ENCODE results near the gene DNAH17. TPM values are rescaled to one million over a fixed set of nuclear protein-coding genes. Genes with fewer than 3 reads are reported as not detected.

The DNAH17 gene
- polyA plus RNA-seq, 1 of the 3 experiments (the other 2 are of a cell fraction), result not detected

- CTCF ChIA-PET, result interaction anchor here (0.8 to 12.1 kb wide), 5 partner anchors 15 to 327 kb away, joined by 3 to 351 read pairs (median 3); no protein-coding TSS in a partner anchor
Observed at GRCh38 chr17:78492116-78492799, 84.9 kb downstream of the DNAH17 start.

More at GRCh38 chr17:78492116-78492799, 84.9 kb downstream of the DNAH17 start:
- no peak for DNase-seq
- Histone ChIP-seq H3K79me2 (ENCODE audit: insufficient read depth) (no peaks in the 10 kb centered on the region), H4K20me1 (ENCODE audit: insufficient read depth) (no peaks in the 10 kb centered on the region), H3K36me3 (replicated peaks in 1 of 2; ENCODE audit: control insufficient read depth in 1 of 2, insufficient read depth in 2 of 2, low read length in 1 of 2) (no peaks in the 10 kb centered on the region), H3K4me2 (no peak overlapping the region), H3K4me3 (ENCODE audit: low read depth in 2 of 2, low read length in 1 of 2) (no peak overlapping the region), H3K27ac (ENCODE audit: low read depth in 2 of 2, low read length in 1 of 2) (no peak overlapping the region), H3K9me2 (no peaks in the 10 kb centered on the region), H3K9me3 (no peaks in the 10 kb centered on the region), H3K27me3 (ENCODE audit: insufficient read depth) (no peaks in the 10 kb centered on the region), H3K4me1 (ENCODE audit: control insufficient read depth in 1 of 2, insufficient read depth in 2 of 2, low read depth in 1 of 2, low read length in 1 of 2) (peaks cover 0 to 4% of the 10 kb centered on the region in 2 experiments; a peak in 1 of 4 replicates), H3F3A (replicated peaks; ENCODE audit: insufficient read depth) (no peaks in the 10 kb centered on the region), H3K9ac (no peak overlapping the region), H2AFZ (ENCODE audit: low read depth) (no peak overlapping the region)
- WGBS (ENCODE audit: low lambda C conversion rate), result 78% methylated on average over 23 of the region's 26 CpGs
- POLR2A ChIA-PET, result no interaction called here
- no peak for TF ChIP-seq MEF2A (IDR thresholded peaks at IDR 0.05; ENCODE audit: borderline replicate concordance, low read depth)
- TF ChIP-seq EP300 (IDR thresholded peaks at IDR 0.05; ENCODE audit: borderline replicate concordance in 1 of 2, low read depth in 1 of 2, low read length in 1 of 2), result no peak
- no peak for TF ChIP-seq EZH2phosphoT487 (IDR thresholded peaks at IDR 0.05; ENCODE audit: borderline replicate concordance, low read depth)
- TF ChIP-seq IRF3 (IDR thresholded peaks at IDR 0.05; ENCODE audit: low read depth, low read length), result no peak
- no peak for TF ChIP-seq SMC3 (IDR thresholded peaks at IDR 0.05; ENCODE audit: low read depth, low read length)
- no peak for TF ChIP-seq JUND (IDR thresholded peaks at IDR 0.05)
- no peak for TF ChIP-seq NRF1 (IDR thresholded peaks at IDR 0.05; ENCODE audit: low read depth, low read length)
- no peak for TF ChIP-seq REST (IDR thresholded peaks at IDR 0.05; ENCODE audit: low read depth, low read length)
- TF ChIP-seq RXRA (IDR thresholded peaks at IDR 0.05; ENCODE audit: borderline replicate concordance, low read depth), result no peak
- TF ChIP-seq MXI1 (IDR thresholded peaks at IDR 0.05; ENCODE audit: low read depth, low read length), result no peak
- TF ChIP-seq TAF1 (IDR thresholded peaks at IDR 0.05; ENCODE audit: borderline replicate concordance, low read depth, low read length), result no peak
- TF ChIP-seq USF1 (IDR thresholded peaks at IDR 0.05; ENCODE audit: borderline replicate concordance, low read depth), result no peak
- TF ChIP-seq FOXJ3 (CRISPR knock-in tag; IDR thresholded peaks at IDR 0.05), result no peak
- no peak for TF ChIP-seq USF2 (IDR thresholded peaks at IDR 0.05; ENCODE audit: borderline replicate concordance, low read depth, low read length)
- no peak for TF ChIP-seq ELF1 (IDR thresholded peaks at IDR 0.05)
- no peak for TF ChIP-seq GATA2 (CRISPR knock-in tag; IDR thresholded peaks at IDR 0.05)

Data from SK-N-SH (cell line).